AG08396 (cell line): ENCODE results near the gene MYO18A.
A peak's percentile ranks its signal among the peaks of the same experiment; 100 is the strongest.

ENCODE experiments used
- DNase-seq: peaks from one replicate; pipeline ENCODE4 v3.0.0; 2012; ENCODE audit warnings: low spot score, mixed read lengths

MYO18A gene

DNA sequence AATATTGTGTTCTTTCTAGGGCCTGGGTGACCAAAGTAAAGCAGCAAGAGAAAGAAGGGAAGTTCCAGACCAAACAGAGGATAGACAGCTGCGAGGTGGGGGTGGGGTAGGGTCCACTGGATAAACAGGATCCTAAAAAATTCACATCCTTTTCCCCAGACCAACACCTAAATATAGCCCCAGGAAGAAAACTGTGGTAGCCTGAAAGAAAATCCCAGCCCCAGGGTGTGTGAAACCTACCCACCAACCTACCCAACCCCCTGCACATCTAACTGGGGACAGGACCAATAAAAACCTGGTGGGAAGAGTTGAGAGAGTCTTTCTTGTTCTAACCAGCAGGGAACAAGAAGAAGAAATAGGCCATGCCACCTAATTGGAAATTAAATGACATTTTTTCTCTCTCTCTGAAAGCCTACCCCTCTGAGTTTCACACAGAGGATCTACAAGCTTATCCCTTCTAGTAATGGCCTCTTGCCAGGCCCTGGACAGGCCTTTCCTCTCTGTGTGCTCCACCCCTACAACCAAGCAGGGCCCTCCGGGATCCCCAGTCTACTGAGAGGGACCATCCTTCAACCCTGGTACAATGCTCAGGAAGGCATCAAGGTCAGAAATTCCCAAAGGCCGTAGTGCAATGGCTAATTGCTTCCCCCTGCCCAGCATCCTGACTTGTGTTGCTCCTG, 12.0 kb downstream of the MYO18A start:
- DNase-seq = no peak

DNA sequence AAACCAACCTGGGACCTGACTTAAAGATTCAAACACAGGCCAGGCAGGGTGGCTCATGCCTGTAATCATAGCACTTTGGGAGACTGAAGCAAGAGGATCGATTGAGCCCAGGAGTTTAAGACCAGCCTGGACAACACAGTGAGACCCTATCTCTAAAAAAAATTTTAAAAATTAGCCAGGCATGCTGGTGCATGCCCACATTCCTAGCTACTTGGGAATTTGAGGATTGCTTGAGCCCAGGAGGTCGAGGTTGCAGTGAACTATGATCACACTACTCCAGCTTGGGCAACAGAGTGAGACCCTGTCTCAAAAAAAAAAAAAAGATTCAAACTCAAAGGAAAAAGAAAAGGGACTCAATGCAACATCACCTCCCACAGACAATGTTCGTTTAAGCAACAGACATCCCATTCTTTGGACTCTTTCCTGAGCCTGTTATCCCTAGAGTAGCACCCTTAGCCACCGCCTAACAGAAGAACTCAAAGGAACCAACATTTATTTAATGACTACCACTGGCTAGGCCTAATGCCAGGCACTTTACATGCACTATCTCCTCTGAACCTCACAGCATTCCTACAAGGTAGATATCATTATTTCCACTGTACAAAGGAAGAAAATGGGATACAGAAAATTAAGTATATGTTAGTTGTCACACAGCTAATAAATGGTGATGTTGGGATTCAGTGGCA, 12.7 kb downstream of the MYO18A start:
- DNase-seq = no peak

DNA sequence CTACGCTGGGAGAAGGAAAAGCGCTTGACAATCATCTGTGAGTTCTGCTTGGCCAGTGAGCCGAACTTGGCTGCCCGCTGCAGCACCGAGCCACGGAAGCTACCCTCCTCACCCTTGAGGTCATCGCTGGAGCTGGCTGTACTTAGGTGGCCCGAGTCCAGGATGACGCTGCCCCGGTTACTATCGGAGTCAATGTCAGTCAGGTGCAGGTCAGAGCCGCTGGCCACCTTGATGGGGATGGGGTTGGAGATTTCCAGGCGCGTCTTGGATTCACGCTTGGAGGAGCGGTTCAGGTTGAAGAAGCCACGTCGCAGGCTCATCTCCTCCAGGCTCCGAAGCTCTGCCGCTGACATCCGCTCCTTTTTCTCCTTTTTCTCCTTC, 13.7 kb downstream of the MYO18A start:
- no peak for DNase-seq

DNA sequence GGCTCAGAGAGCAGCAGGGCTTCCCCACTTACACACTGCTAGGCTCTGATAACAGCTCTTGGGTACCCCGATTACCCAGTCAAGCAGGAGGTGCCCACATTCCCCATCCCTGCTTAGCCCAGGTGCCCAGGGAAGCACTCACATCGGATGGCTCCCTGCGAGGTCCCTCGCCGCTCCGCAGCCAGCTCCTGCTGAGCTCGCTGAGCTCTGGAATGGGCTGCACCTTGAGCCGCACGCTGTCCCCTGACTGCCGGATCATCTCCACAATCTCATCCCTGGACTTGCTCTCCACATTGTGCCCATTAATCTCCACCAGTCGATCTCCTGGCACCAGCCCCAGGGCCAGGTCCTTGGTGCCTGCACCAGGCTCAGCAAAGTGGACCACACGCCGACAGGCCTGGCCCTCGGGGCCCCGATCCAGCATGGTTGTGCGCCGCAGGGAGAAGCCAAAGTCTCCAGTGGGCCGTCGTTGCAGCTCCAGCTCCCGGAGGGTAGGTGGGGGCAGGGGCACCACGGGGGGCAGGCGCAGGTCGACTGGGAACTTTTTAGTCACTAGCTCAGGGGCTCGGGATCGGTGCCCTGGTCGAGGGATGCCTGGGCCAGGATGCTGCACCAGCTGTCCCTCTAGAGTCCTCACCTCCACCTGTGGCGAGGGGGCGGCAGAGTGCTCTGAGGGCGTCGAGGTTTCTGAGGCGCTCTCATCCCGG, 14.2 kb downstream of the MYO18A start:
- DNase-seq = no peak

DNA sequence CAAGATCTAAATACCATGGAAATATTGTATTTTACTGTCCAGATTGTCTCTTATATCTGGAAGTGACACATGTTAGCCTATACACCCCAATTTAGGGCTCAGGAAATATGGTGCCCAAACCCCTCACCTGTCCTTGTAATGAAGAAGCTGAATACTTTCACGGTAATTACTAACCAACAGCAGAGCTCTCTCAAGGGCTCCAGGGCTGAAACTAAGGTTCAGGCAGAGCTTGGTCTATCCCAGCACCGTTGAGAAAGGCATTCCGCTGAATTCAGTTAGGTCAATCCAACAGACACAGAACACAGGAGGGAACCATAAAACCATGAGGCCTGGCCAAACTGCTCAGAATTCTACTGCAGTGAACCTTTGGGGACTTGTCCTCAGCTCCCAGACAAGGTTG, 14.9 kb downstream of the MYO18A start:
- DNase-seq = no peak

DNA sequence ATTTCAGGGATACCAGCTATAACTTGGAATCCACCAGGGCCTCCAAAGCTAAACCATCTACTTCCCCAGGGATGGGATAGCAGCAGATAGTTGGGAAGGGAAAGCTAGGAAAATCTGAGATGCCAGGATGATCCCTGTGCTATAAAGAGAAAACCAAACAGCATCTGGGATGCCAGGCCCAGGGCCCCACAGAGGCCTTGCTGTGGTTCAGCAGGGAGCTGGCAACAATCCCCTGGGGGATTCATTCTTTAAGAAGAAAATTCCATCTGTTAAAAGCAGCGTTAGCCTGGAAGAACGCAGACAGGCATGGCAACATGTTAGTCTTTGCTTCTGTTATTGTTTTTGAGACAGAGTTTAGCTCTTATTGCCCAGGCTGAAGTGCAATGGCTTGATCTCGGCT, 16.6 kb downstream of the MYO18A start:
- no peak for DNase-seq

DNA sequence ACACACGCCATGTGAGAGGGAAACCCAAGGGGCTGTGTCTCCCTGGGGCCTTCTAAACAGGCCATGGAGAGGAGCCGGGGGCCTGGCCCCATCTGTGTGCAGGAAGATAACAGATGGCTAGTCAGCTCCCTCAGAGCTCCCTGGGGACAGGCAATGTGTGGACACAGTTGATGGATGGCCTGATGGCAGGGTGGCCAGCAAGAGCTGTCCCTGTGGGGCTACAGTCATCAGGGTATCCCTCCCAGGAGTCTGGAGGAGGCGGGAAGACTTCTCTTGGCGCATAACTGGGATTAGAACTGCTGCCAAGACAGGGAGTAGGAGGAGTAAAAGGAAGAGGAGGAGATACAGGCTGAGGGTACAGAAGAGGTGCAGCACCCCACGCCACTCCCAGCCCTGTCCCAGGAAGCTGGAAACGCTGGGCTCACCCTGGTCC, 17.3 kb downstream of the MYO18A start:
- DNase-seq = no peak

DNA sequence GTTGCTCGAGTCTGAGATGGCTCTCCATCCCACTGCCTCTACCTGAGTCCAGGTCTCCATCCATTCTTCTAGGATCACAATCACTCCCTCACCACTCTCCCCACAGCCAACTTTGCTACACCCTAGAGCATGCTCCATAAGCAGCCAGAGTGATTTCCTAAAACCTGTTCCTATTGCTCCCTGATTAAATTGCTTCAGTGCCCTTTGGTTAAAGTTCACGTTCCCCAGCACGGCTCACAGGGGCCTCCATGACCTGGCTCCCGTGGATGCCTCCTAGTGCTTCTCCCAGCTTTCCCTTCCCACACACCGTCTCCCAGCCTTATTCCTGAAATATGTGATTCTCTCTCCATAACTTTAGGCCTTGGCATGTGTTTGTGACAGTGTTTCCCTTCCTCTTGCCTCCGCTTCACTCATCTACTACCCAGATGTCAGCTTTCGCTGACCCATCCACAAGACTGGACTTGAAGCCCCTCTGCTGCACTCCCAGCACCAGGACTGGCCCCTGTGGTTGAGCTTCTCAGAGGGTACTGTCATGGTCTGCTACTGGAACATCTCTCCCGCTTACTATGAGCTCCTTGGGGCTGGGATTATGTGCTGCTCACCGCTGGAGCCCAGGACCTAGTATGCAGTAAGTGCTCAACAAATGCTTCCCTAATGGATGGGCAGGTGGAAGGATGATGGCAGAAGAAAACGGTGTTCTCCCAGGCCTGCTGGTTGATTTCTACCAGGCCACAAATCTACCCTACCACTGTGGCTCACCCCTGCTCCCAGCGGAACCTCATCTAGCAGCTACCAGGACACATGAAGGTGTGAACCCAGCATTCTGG, 17.9 kb downstream of the MYO18A start:
- no peak for DNase-seq

DNA sequence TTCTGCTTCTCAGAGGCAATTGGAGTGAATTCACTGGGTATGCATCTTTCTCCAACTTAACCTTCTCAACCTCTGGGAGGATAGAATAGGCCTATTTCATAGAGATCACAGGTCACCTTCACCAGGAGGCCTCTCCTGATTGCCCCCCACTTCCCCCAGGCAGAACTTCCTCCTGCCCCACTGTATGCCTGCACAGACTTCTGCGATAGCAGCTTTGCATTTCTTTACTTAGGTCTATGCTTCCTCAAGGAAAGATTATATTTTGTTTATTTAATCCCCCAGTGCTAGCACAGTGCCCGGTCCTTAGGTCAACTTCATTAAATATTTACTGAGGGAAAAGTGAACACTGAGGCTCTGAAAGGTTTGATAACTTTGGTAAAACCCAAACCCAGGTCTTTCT, 19.9 kb downstream of the MYO18A start:
- no peak for DNase-seq

DNA sequence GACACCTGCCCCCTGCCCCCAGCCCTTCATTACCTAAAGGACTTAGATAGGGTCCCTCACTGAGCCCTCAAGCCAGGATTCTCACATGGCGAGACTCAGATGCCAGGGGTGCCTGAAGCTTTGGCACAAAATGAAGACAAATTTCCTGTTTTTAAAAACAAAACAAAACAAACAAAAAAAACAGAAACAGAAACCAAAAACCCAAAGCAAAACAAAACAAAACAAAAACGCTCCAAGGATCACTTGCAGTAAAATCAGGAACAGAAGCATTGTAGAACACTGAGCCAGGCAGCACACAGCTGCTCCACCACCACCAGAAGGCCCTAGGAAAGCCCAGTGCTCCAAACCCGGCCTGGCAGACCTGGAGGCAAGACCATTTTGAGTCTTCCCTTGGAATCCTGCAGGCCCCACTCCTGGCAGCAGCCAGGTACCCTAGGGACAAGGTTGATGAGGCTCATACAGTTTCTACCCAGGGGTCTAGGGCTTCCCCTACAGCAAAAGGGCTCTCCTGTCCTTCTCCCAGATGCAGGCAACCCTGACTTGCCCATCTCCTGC, 20.8 kb downstream of the MYO18A start:
- no peak for DNase-seq

DNA sequence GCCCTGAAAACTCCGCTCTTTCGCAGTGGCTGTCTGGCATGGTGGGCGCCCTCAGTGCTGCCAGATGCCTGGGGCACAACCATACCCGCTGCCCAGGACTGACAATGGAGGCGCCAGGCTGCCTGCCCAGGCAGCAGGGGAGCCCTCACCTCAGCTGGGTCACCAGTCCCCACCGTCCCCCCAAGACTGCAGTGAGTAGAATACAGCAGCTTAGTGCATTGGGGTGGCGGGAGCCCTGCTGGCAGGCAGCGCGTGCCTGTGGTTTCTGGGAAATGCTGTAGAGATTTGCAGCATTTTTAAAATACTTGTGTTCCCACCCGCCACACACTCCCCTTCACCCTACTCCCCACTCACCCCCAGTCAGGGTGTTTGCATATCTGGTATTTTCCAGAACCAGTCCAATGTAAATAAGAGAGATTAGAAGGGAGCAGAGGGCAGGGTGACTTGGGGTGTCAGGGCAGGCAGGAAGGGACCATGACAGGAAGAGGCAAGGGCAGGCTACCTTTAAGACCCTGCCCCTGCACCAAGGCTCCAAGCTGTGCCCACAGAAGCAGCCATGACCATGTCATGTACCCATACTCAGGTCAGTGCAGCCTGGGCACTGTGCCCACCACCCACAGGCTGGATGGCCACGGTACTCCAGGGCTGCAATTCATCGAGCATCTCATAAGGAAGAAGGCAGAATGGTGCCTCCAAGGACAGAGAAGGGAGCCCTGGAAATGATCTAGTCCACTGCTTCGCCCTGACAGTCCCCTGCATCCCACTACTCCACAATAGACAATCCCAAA, 21.5 kb downstream of the MYO18A start:
- peak; percentile 90 for DNase-seq

DNA sequence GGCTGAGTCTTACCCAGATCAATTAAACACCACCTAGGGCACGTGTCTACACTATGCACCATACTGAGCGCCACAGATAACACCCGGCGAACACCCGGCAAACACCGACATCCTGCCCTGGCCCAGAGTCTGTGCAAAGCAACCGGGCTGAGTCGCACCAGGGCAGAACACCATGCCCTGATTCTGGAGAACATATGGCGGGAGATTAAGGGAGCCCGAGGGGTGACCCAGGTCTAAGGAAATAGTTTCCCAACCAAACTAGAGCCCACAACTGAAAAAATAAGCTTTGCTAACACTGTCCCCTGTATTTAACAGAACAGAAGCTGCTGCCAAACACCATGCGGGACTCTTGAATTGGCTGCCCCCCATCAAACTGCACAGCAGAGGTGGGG, 22.1 kb downstream of the MYO18A start:
- DNase-seq = no peak

DNA sequence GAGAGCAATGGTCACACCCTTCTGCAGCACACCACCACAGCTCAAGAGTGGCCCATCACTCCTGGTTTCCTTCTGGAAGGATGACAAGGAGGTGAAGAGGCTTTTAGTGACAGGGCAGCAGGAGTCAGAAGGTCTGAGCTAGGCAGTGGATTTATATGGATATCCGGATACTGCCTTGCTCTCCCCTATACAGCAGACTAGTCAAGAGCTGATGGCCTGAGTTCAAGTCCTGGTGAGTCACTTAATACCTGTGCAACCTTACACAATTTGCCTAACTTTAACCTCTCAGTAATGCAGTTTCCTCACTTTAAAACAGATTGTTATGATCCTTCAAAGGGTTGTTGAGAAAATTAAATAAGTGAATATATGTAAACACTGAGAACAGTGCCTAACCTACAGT, 22.9 kb downstream of the MYO18A start:
- no peak for DNase-seq

DNA sequence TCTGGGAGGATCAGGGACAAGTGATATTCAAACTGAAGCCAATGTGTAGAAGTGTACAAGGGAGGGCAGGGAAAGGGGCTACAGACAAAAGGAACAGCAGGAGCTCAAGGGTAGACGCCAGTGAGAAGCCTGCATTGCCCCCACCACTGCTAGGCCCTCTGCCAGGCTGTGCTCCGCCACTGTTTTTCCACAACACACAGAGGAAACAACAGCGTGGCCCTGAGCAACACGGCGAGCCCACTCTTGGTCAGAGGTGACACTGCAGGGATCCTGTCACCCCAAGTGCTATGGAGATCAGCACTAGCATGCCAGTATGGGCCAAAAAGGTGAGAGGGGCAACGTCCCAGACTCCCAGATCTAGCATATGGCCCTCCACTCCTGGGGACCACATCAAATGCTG, 23.4 kb downstream of the MYO18A start:
- DNase-seq = no peak

DNA sequence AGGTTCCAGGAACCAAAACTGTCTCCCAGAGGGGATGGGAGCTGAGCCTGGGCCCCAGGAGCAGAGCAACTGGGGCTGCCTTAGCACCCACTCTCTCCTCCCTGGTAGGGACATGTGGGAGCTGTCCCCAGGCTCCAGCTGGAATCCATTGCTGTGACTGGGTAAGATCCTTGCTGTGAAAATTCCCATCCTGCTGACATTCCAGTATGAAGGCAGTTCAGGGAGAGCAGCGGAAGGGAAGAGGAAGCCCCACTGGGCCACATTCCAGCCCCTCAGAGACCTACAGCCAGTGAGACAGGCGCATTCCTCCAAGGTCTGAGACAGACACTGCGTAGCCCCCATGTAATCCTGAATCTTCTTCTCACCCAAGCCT, 24.2 kb downstream of the MYO18A start:
- DNase-seq = no peak

DNA sequence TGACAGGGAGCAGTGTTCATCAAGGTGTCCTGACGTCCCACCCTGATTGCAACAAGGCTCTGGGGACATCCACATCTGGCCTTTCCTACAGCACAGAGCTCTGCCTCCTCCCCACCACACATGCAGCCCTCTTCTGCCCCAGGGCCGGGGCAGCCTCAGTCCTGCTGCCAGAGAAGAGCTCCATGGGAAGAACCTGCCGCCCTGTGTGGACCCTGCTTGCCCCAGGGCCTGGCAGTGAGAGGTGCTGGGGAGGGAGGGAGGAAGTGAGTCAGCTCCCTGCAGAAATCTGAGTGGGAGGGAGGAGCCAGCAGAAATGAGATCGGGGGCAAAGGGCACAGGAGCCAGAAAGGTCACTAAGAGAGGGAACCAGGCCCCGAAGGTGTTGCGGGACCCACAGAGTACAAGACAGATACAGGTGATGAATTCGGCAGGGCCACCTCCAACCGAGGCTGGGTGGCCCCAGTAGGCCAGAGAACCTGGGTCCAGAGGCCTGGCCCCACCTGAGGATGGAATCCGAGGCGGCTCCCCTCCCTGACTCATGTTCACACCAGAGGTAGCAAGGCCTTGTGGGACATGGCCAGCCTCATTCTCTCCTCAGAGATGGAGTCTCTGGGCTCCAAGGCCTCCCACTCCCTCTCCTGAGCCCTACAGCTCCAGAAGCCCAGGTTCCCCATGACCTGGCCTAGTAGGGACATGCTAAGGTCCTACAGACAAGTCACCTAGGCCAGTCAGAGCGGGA, 24.8 kb downstream of the MYO18A start:
- DNase-seq = peak; percentile 66

DNA sequence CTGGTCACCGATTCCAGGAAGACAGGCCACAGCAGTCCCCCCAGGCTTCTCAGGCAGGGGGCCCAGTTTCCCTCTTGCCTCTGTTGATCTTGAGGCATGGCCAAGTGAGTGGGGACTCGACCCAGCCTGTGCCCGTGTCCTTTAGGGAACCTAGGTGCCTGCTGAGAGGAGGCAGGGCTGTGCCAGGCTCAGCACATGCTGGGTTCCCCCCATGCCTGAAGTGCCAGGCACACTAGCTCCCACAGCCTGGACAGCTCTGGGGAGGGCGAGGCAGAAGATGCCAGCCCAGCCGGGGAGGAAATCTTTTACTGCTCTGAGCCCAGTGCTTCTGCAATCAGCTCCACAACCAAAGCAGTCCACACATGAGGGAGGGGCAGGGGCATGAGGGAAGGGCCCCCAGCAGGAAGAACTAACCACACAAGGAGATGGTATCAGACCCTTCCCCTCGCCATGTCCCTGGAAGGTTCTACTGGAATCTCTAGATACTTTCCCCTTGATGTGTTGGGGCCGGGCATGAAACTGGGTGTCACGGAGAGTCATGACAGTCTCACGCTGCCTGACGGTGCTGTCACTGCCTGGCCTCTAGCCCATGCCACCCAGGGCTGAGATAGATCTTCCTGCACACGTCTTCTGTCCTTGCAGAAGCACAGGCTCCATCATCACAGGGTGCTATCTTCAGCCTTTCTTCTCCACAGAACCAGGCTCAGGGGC, 25.5 kb downstream of the MYO18A start:
- DNase-seq = no peak

DNA sequence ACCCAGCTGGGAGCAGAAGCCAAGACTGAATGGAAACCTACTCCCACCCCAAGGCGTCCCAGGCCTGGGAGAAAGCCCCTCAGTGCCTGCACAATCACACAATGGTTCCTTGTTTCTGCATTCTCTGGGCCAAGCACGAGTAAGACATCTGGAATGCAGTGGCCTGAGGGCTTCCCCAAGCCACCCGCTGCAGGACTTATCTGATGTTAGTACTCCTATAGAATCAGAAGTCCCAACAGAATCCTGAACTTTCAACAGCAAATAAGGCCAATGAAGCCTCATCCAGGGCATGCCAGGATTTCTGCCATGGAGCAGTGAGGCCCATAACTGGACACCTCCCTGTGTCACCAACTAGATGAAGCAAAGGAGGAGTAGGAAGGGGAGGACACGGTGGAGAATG, 28.6 kb downstream of the MYO18A start:
- DNase-seq = peak; percentile 62

DNA sequence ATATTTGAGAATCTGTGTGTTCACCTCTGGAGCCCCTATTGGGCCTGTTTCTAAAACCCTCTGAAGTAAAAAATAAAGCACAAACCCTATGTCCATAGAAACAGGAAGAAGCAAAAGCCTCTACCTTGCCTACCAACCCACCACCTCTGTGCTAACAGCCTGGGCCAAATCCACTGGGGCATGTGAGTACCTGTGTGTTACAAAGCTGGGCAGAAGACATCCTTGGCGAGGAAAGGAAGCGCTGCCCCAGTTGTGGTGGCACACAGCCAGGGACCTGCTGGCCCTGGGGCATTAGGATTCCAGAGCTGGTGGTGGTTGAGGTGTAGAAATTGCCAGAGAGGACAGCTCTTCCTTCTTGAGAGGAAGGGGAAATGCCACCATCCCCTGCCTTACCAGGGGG, 30.0 kb downstream of the MYO18A start:
- DNase-seq = no peak

DNA sequence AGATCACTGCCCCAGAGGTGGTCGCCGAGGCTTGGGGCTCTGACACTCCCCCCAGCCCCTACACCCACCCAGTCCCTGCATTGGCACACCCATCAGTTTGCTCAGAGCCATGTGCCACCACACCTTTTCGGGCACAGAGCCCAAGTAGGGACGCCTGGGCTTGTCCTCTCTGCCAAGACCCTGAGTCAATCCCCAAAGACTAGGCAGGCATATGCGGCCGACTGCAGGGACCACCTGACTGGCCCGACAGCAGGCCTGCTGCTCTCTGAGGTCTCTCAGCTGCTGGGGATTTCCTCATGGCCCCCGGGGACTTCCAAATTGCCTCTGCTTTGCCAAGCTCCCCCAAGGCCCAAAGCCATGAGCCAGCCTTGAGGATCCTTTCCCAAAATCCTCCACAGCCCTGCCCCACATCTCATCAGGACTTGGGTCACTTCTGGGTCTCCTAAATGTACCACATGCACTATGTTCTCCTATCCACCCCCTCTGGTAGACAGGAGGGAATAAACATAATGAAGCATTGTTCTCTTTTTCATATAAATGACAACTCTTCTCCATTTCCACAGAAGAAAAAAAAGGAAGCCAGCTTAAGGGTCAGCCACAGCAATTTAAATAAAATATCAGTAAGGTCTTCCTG, 30.6 kb downstream of the MYO18A start:
- DNase-seq = no peak
